Loucy (cell line): ENCODE data around the gene KLK13.

Source experiments
- EZH2phosphoT487 ChIP-seq: fragments of 200-600 bp; IDR thresholded peaks from 2 replicates; pipeline ENCODE4 v1.6.1; 2018; ENCODE audit warnings: antibody characterized with exemption, mild to moderate bottlenecking, moderate library complexity, borderline replicate concordance
- TF ChIP-seq, protein P1 (sequence below): fragments of 200-600 bp; sonication (generic); conservative IDR thresholded peaks from 2 replicates; pipeline ENCODE4 v1.5.1; 2014; ENCODE audit warnings: mild to moderate bottlenecking, antibody characterized with exemption, low read length

DNA sequence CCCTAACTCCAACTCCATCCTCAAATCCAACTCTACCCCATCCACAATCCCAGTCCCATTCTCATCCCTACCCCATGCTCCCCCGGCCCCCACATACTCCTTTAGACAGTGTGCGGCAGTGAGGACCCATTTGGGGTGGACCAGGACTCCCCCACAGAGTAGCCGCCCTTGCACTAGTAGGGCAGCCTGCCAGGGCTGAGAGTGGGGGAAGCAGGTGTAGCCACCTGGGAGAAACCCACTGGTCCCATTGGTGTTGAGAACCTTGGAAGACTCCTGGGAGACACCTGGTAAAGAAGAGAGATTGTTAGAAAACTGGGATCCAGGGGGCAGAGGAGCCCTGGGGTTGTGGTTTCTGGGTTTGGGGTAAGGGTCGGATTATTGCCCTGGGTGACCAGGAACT, 4.6 kb downstream of the KLK13 start:
- TF ChIP-seq, protein P1, sequence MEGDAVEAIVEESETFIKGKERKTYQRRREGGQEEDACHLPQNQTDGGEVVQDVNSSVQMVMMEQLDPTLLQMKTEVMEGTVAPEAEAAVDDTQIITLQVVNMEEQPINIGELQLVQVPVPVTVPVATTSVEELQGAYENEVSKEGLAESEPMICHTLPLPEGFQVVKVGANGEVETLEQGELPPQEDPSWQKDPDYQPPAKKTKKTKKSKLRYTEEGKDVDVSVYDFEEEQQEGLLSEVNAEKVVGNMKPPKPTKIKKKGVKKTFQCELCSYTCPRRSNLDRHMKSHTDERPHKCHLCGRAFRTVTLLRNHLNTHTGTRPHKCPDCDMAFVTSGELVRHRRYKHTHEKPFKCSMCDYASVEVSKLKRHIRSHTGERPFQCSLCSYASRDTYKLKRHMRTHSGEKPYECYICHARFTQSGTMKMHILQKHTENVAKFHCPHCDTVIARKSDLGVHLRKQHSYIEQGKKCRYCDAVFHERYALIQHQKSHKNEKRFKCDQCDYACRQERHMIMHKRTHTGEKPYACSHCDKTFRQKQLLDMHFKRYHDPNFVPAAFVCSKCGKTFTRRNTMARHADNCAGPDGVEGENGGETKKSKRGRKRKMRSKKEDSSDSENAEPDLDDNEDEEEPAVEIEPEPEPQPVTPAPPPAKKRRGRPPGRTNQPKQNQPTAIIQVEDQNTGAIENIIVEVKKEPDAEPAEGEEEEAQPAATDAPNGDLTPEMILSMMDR = no peak
- no peak for TF ChIP-seq EZH2phosphoT487
